NCI-H2196 treated with DMSO at 0.1 percent for 48 hours (cell line): ENCODE results near the gene COL6A3.
"Not testable (repeated sequence)": the region's sequence is repeated elsewhere in the genome, so short reads cannot be mapped to it uniquely, and the experiment has no call there.

Source experiments
- DNase-seq: peaks from one replicate; lab custom pipeline; 2025; ENCODE audit not compliant: unreplicated experiment; lab: John Stamatoyannopoulos, UW

The COL6A3 gene

DNA sequence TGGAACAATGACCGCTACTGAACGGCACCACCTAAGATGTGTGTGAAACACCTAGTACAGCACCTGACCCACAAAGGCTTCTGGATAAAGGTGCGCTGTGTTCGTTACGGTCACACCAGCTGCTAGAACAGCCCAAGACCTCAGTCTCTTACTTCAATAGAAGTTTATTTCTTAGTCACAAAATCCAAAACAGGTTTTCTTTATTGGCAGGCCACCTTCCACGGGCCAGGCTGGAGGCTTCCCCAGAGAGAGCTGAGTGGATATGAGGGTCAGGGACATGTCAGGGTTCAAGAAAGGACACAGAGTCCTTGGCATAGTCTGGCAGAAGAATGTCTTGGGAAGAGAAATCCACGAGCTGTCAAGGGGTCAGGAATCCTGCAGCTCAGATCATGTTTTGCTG lies 92.2 kb downstream of the COL6A3 start:
- DNase-seq, result no peak

DNA sequence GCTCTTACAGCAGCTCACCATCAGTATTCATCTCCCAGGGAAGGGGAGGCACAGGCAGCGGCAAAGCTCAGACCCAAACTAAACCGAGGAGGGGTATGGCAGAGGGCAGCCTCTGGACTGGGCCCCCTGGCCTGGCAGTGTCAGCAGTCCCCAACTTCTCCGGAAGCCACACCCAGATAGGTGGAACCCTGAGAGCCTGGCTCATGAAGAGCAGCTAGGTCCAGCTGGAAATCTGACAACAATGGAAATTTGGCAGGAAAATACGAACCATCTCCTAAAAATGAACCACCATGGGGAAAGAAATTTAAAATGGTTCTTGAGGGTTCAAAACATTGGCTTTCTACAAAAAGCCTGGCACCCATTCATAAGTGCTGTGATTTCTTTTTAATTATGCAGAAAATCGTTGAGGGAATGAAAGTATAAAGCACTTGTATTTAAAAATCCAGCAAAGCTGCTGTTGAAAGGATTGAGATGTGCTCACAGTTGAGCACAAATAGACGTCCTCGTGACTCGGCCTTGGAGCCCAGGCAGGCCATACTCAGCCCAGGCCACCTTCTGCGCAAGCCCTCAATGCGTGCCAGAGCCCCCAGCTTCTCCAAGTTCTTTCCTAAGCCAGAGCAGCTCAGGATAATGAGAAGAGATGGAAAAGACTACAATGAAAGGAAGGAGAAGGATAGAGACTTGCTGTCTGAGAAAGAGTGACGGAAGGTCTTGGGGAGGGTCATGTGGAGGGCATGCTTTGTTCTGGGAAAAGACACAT lies 93.0 kb downstream of the COL6A3 start:
- no peak for DNase-seq

GRCh38 chr2:237319887-237320286 lies 94.1 kb downstream of the COL6A3 start:
- no peak for DNase-seq

DNA sequence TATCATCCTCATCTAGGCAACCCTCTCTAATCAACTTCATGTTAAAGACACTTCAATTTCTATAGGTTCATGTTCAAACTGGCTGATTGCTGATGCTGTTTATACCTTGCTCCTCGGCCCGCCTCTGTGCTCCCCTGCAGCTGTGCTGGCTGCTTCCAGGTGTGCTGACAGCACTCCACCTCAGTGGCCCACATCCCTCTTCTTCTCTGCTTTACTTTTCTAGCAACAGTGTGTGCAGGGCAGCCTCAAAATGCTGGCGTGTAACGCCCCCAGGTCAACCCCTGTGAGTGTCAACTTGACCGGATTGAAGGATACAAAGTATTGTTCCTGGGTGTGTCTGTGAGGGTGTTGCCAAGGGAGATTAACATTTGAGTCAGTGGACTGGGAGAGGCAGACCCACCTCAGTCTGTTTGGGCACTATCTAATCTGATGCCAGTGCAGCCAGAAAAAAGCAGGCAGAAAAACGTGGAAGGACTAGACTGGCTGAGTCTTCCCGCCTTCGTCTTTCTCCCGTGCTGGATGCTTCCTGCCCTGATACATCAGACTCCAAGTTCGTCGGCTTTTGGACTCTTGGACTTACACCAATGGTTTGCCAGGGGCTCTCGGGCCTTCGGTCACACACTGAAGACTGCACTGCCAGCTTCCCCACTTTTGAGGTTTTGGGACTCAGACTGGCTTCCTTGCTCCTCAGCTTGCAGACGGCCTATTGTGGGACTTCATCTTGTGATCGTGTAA lies 94.7 kb downstream of the COL6A3 start:
- no peak for DNase-seq

GRCh38 chr2:237316339-237316738 lies 97.6 kb downstream of the COL6A3 start:
- DNase-seq, result no peak

DNA sequence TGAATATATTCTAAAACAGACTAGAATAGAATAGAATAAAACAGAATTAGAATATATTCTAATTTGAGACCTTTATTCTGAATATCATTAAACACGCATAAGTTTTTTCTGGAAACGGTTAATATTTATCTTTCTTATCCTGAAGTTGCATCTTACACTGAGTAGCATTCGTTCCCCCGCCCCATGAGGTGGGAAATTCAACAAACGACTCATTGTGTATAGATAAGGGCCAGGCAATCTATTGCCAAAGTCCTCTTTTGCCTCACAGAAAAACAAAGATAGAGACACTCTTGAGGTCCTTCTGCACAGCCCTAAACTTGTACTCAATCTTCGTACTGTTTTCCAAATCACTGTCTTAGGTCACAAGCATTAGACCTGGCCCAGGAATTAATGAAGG lies 98.1 kb downstream of the COL6A3 start:
- no peak for DNase-seq

GRCh38 chr2:237315170-237315828 lies 98.7 kb downstream of the COL6A3 start:
- no peak for DNase-seq

DNA sequence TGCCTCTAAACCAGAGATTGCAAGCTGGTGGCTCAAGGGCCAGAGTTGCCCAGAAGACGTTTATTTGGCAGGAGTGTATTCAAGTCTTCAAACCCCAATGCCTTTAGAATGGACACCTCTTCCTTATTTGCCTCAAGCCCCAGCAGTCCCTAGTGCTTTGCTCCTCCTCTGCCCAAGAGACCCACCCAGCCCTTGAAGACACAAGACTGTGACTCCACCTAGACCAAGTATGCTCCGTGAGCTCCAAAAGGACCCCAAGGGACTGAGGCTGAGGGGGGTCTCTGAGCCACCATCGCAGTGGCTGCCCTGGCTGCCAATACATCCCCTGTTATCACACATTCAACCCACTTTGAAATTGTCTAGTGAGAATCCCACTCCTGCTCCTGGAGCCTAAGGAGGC lies 99.3 kb downstream of the COL6A3 start:
- DNase-seq, result no peak

GRCh38 chr2:237314198-237314597 lies 99.8 kb downstream of the COL6A3 start:
- DNase-seq, result no peak

- no peak for DNase-seq
These were observed 101.8 kb downstream of the COL6A3 start for GRCh38 chr2:237312021-237312755.

GRCh38 chr2:237310515-237311114 lies 103.3 kb downstream of the COL6A3 start:
- no peak for DNase-seq

- DNase-seq, result no peak
These were observed 104.5 kb downstream of the COL6A3 start for GRCh38 chr2:237309416-237309815.

GRCh38 chr2:237309011-237309410 lies 105.0 kb downstream of the COL6A3 start:
- no peak for DNase-seq

- DNase-seq, result no peak
These were observed 106.5 kb downstream of the COL6A3 start for GRCh38 chr2:237307474-237307873.

DNA sequence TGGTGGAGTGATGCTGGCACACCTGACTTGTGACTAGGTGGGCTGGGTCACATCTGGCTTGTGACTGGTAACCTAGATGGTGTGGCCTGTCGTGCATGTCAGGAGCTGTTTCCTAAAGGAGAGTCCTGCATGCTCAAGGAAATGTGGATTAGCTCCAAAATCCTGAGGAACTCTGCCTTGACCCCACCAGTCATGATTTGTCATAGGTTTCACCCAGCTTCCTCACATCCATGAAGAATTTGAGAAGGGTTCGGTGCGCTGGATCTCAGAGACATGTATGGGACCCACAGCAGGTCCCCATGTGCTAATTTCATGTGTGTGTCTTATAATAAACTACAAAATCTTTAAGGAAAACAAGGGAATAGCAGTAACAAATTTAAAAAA lies 107.2 kb downstream of the COL6A3 start:
- DNase-seq, result no peak

- DNase-seq, result no peak
These were observed 107.7 kb downstream of the COL6A3 start for GRCh38 chr2:237306083-237306786.

- no peak for DNase-seq
These were observed 108.4 kb downstream of the COL6A3 start for GRCh38 chr2:237305579-237305978.

- DNase-seq, result no peak
These were observed 109.0 kb downstream of the COL6A3 start for GRCh38 chr2:237304763-237305514.

GRCh38 chr2:237303244-237303643 lies 110.7 kb downstream of the COL6A3 start:
- not testable (repeated sequence) for DNase-seq

DNA sequence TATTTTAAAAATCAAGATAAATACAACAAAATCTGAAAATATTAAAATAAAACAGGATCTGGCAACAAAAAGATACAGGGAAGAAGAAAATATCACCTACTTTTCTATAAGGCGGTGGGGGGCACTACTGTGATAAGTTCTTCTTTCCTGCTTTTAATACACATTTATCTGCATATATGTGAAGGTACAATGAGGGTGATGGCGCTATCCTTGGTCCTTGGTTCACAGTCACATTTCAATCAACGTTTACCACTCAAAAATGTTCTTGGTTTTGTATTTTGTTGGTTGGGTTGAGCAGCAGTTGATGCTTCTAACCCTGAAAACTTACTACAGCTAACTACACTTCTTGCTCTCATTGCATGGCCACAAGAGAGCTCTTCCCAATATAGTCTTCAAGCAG lies 112.4 kb downstream of the COL6A3 start:
- no peak for DNase-seq
